Endothelial cell of umbilical vein (primary cell): ENCODE measurements around the gene MARCHF7. TPM values are rescaled to one million over a fixed set of nuclear protein-coding genes. Genes with fewer than 3 reads are reported as not detected.

Experiments
- BruUV-seq: library from RNA; stranded (reverse); fragments of 400-500 nt; replicated peaks from 2 replicates; lab custom pipeline; 2021; lab: Mats Ljungman, UMichigan
- CTCF ChIA-PET: fragments of 300-600, 350-600 bp; sonication (Branson Sonifier 250); formaldehyde crosslinking; loops from one replicate; lab custom pipeline; 2021; ENCODE audit warnings: antibody characterized with exemption, inconsistent platforms; lab: Charles Lee
- POLR2A ChIA-PET: fragments of 300-600, 350-600 bp; sonication (Branson Sonifier 250); formaldehyde crosslinking; loops from one replicate; lab custom pipeline; 2021; ENCODE audit warnings: antibody characterized with exemption, inconsistent platforms; lab: Charles Lee
- DNase-seq: peaks from one replicate; pipeline ENCODE4 v3.0.0-alpha.2; 2011; ENCODE audit warnings: low read depth, low spot score
- FAIRE-seq: peaks from 2 replicates; lab custom pipeline; 2011; peaks lifted over from hg19 to GRCh38; lab: Jason Lieb, UNC
- H2AFZ ChIP-seq: 2 replicates; pipeline ENCODE4 v1.6.0; 2012; ENCODE audit warnings: low read depth, low read length, control low read depth, inconsistent platforms
- H3K27ac ChIP-seq: 2 replicates; pipeline ENCODE4 v1.5.1; 2011; ENCODE audit warnings: low read depth, mild to moderate bottlenecking, control low read depth, low read length, moderate library complexity; ENCODE audit not compliant: insufficient read depth
- H3K27me3 ChIP-seq, 2 experiments: 2 replicates each; pipeline versions ENCODE4 v1.6.0 to v1.6.1; 2011; ENCODE audit warnings: low read length in 2 of 2, mixed read lengths in 1 of 2; ENCODE audit not compliant: control insufficient read depth in 2 of 2, insufficient read depth in 2 of 2
- H3K36me3 ChIP-seq, 2 experiments: 2 replicates in 1 of 2; 3 replicates in 1 of 2; pipeline ENCODE4 v1.5.1; 2011; ENCODE audit warnings: low read length in 2 of 2, mild to moderate bottlenecking in 1 of 2, moderate library complexity in 1 of 2; ENCODE audit not compliant: control insufficient read depth in 2 of 2, insufficient read depth in 2 of 2; ENCODE audit errors: extremely low read depth in 1 of 2
- H3K4me1 ChIP-seq: 3 replicates; pipeline ENCODE4 v1.5.1; 2011; ENCODE audit warnings: mild to moderate bottlenecking, low read length; ENCODE audit not compliant: control insufficient read depth, insufficient read depth; ENCODE audit errors: extremely low read depth
- H3K4me2 ChIP-seq: 2 replicates; pipeline ENCODE4 v1.6.1; 2011; ENCODE audit warnings: low read length, control low read depth, mixed read lengths; ENCODE audit not compliant: insufficient read depth
- H3K4me3 ChIP-seq, 3 experiments: fragments of 200-600 bp in 1 of 3; sonication (generic), shearing (Covaris generic) in 1 of 3; replicated peaks in 1 of 3; 2 replicates each; pipeline ENCODE4 v1.5.1; 2011 to 2016; ENCODE audit warnings: control low read depth in 3 of 3, low read length in 3 of 3, mild to moderate bottlenecking in 2 of 3, inconsistent platforms in 1 of 3, low read depth in 1 of 3, moderate library complexity in 1 of 3; ENCODE audit not compliant: insufficient read depth in 1 of 3
- H3K79me2 ChIP-seq: 2 replicates; pipeline ENCODE4 v1.6.0; 2012; ENCODE audit warnings: low read length, inconsistent platforms; ENCODE audit not compliant: control insufficient read depth, insufficient read depth
- H3K9ac ChIP-seq: replicated peaks from 2 replicates; pipeline ENCODE3; 2011; ENCODE audit warnings: low read length, control low read depth; ENCODE audit not compliant: insufficient read depth; ENCODE audit errors: extremely low read depth
- H3K9me1 ChIP-seq: replicated peaks from 3 replicates; pipeline ENCODE4 v1.6.0; 2011; ENCODE audit warnings: mild to moderate bottlenecking, low read length; ENCODE audit not compliant: control insufficient read depth, insufficient read depth; ENCODE audit errors: extremely low read depth
- H3K9me3 ChIP-seq: replicated peaks from 2 replicates; pipeline ENCODE4 v1.5.1; 2012; ENCODE audit warnings: low read length, inconsistent platforms; ENCODE audit not compliant: control insufficient read depth, insufficient read depth
- H4K20me1 ChIP-seq: replicated peaks from 2 replicates; pipeline ENCODE3; 2011; ENCODE audit warnings: mild to moderate bottlenecking, low read length; ENCODE audit not compliant: control insufficient read depth, insufficient read depth; ENCODE audit errors: extremely low read depth
- CTCF ChIP-seq, 2 donors: IDR thresholded peaks; 1 replicate in 1 of 2; 2 replicates in 1 of 2; pipeline ENCODE4 v1.5.1; 2011; ENCODE audit warnings: low read length in 2 of 2, mild to moderate bottlenecking in 2 of 2, moderate library complexity in 2 of 2, control low read depth in 1 of 2, inconsistent platforms in 1 of 2, low read depth in 1 of 2; ENCODE audit not compliant: insufficient read depth in 1 of 2; ENCODE audit errors: extremely low read depth in 1 of 2
- EZH2 ChIP-seq: IDR thresholded peaks from 2 replicates; pipeline ENCODE4 v1.6.1; 2012; ENCODE audit warnings: borderline replicate concordance, low read depth, mild to moderate bottlenecking, moderate library complexity, low read length, inconsistent platforms; ENCODE audit not compliant: severe bottlenecking
- FOS ChIP-seq: IDR thresholded peaks from 2 replicates; pipeline ENCODE4 v1.6.1; 2011; ENCODE audit warnings: mild to moderate bottlenecking, low read length, moderate library complexity, borderline replicate concordance; ENCODE audit not compliant: insufficient read depth
- JUN ChIP-seq: IDR thresholded peaks from 2 replicates; pipeline ENCODE4 v1.6.1; 2011; ENCODE audit warnings: borderline replicate concordance, low read depth; ENCODE audit not compliant: insufficient read length, insufficient read depth
- MYC ChIP-seq: IDR thresholded peaks from one replicate; pipeline ENCODE4 v1.6.1; 2011; ENCODE audit warnings: mild to moderate bottlenecking, low read depth, low read length
- POLR2A ChIP-seq: IDR thresholded peaks from 2 replicates; pipeline ENCODE4 v1.6.1; 2012; ENCODE audit warnings: low read depth, mild to moderate bottlenecking, control low read depth, low read length
- POLR2AphosphoS5 ChIP-seq: IDR thresholded peaks from 2 replicates; pipeline ENCODE4 v1.6.1; 2012; ENCODE audit warnings: low read depth, mild to moderate bottlenecking, control low read depth, low read length, moderate library complexity; ENCODE audit not compliant: insufficient read depth
- dilution Hi-C: fragments of 300-500 bp; cut with MboI; formaldehyde crosslinking; loops from one replicate; pipeline ENCODE4 v1.15.0; 2019; ENCODE audit warnings: low sequenced_read_pairs; ENCODE audit not compliant: extremely low pct_ligation_motif_present
- intact Hi-C: fragments of 100-400 bp; cut with micrococcal nuclease; formaldehyde crosslinking; loops from one replicate; pipeline ENCODE4 v1.10.0; 2022
- polyA plus RNA-seq, 4 experiments: library from polyadenylated mRNA; depleted of rRNA in 3 of 4; stranded (reverse) in 3 of 4; unstranded in 1 of 4; fragments of >200 nt; gene quantifications; 2 replicates each; pipeline versions ENCODE4 v1.2.1 to v1.2.3, GENCODE V29; 2011 to 2012; ENCODE audit warnings: missing spikeins in 1 of 4
- total RNA-seq: library from RNA; stranded (reverse); gene quantifications from 2 replicates; pipeline ENCODE4 v1.2.3, GENCODE V29; 2021
- TF ChIP-seq, protein P1 (sequence below): IDR thresholded peaks from 2 replicates; pipeline ENCODE4 v1.6.1; 2011; ENCODE audit not compliant: insufficient read depth, insufficient read length

Gene MARCHF7
- total and polyA plus RNA-seq, 2 donors (not counting 3 experiments of a cell fraction or from before 2014, with no cell fraction given), result 21.2 to 82.0 TPM

DNA sequence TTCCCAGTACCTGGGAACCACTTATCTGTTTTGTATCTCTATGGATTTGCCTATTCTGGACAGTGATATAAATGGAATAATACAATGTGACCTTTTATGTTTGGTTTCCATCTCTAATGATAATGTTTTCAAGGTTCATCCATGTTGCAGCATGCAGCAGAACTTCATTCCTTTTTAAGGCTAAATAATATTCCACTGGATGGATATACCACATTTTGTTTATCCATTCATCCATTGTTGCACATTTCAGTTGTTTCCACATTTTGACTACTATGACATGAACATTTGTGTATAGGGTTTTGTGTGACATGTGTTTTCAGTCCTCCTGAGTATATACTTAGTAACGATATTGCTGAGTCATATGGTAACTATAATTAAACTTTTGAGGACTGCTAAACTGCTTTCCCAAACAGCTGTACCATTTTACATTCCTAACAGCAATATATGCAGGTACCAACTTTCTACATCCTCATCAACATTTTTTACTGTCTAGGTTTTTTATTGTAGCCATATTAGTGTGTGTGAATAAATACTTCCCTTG is 17.7 kb upstream of the MARCHF7 start:
- no peak overlapping the region for H3K27ac ChIP-seq
- no peak overlapping the region for H3K4me3 ChIP-seq
- no peaks in the 10 kb centered on the region for H4K20me1 ChIP-seq
- ChIA-PET CTCF (no interaction called here), POLR2A (no interaction called here)
- no peaks in the 10 kb centered on the region for H3K4me1 ChIP-seq
- H3K9me3 ChIP-seq, result peaks cover 2% of the 10 kb centered on the region
- no peak for FAIRE-seq
- no peaks in the 10 kb centered on the region for H3K79me2 ChIP-seq
- TF ChIP-seq, protein P1, sequence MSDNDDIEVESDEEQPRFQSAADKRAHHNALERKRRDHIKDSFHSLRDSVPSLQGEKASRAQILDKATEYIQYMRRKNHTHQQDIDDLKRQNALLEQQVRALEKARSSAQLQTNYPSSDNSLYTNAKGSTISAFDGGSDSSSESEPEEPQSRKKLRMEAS, result no peak
- TF ChIP-seq POLR2AphosphoS5, result no peak
- no peak for TF ChIP-seq FOS
- no peak for TF ChIP-seq POLR2A
- TF ChIP-seq CTCF (IDR thresholded peaks at IDR 0.05; ENCODE audit: extremely low read depth in 1 of 2, insufficient read depth in 1 of 2, low read depth in 1 of 2, low read length in 2 of 2), result no peak
- no peak for TF ChIP-seq MYC
- no peak for TF ChIP-seq JUN
- TF ChIP-seq EZH2, result no peak
- no peak overlapping the region for H3K4me2 ChIP-seq
- no peaks in the 10 kb centered on the region for H3K36me3 ChIP-seq
- no peaks in the 10 kb centered on the region for H3K27me3 ChIP-seq
- dilution Hi-C loops, result no loop called here
- no peak for DNase-seq
- no TSS peak for BruUV-seq
- H3K9ac ChIP-seq, result no peak overlapping the region
- H2AFZ ChIP-seq, result no peak overlapping the region
- intact Hi-C loops, result no loop called here
- no peaks in the 10 kb centered on the region for H3K9me1 ChIP-seq
